ENCODE data around the gene ARRB1. TPM values are rescaled to one million over a fixed set of nuclear protein-coding genes. Genes with fewer than 3 reads are reported as not detected.
"Not testable (repeated sequence)": the region's sequence is repeated elsewhere in the genome, so short reads cannot be mapped to it uniquely, and the experiment has no call there.

Gene ARRB1
- total RNA-seq, 1 donor from 2014 or later, result 33.1 TPM

DNA sequence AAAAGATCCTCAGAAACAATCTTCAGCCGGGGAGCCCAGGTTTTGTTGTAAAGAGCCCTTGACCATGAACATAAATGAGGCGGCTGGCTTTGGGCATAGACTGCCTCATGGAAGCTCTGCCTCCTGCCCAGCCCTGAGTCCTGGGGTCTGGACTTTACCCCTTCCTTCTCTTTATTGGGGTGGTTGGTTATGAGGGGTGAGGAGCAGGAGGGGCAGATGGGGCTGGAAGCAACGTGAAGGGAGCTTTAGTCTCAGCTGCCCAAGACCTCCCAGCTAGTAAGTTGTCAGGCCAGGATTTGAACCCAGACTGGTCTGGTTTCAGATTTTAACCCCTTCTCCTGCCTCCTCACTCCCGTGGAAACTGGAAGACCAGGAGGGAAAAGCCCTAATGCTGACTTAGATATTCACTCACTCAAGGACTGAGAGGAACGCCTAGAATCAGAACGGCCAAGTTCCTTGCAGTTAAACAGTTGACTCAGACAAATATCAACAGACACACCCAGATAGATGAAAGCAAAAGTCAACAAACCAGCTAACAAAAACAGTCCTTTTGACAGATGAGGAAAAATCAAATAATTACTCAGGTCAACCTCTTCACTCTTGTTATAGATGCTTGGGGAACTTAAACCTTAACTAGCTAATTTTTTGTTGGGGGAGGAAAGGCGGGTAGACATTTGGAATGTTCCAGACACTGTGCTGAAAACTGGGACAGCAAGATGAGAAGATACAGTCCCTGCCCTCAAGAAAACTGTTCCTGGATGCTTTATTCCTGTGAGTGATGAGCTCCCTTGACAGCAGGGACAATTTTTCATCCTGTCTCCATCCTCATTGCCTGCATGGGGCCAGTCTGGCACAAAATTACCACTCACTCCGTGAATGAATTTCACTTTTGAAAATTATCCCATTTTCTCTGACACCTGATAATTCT lies 20.8 kb upstream of the ARRB1 start:
- Histone ChIP-seq H3K4me1 (peaks cover 11% of the 10 kb centered on the region), H3K27me3 (no peaks in the 10 kb centered on the region), H3K9me3 (no peaks in the 10 kb centered on the region), H3K4me3 (no peak overlapping the region), H3K36me3 (no peaks in the 10 kb centered on the region), H3K27ac (peak overlapping the region; percentile 56)
- intact Hi-C loops (cut with DNase I), result no loop called here
- no peak for DNase-seq (ENCODE audit: extremely low spot score in 2 of 2)
- TF ChIP-seq POLR2A (IDR thresholded peaks at IDR 0.05) (no peak), POLR2AphosphoS5 (IDR thresholded peaks at IDR 0.05; ENCODE audit: insufficient read depth in 1 of 2, low read depth in 1 of 2) (peak in 1 of 2 donors; percentile 53)
- TF ChIP-seq, protein P1, sequence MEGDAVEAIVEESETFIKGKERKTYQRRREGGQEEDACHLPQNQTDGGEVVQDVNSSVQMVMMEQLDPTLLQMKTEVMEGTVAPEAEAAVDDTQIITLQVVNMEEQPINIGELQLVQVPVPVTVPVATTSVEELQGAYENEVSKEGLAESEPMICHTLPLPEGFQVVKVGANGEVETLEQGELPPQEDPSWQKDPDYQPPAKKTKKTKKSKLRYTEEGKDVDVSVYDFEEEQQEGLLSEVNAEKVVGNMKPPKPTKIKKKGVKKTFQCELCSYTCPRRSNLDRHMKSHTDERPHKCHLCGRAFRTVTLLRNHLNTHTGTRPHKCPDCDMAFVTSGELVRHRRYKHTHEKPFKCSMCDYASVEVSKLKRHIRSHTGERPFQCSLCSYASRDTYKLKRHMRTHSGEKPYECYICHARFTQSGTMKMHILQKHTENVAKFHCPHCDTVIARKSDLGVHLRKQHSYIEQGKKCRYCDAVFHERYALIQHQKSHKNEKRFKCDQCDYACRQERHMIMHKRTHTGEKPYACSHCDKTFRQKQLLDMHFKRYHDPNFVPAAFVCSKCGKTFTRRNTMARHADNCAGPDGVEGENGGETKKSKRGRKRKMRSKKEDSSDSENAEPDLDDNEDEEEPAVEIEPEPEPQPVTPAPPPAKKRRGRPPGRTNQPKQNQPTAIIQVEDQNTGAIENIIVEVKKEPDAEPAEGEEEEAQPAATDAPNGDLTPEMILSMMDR (IDR thresholded peaks at IDR 0.05), result no peak

DNA sequence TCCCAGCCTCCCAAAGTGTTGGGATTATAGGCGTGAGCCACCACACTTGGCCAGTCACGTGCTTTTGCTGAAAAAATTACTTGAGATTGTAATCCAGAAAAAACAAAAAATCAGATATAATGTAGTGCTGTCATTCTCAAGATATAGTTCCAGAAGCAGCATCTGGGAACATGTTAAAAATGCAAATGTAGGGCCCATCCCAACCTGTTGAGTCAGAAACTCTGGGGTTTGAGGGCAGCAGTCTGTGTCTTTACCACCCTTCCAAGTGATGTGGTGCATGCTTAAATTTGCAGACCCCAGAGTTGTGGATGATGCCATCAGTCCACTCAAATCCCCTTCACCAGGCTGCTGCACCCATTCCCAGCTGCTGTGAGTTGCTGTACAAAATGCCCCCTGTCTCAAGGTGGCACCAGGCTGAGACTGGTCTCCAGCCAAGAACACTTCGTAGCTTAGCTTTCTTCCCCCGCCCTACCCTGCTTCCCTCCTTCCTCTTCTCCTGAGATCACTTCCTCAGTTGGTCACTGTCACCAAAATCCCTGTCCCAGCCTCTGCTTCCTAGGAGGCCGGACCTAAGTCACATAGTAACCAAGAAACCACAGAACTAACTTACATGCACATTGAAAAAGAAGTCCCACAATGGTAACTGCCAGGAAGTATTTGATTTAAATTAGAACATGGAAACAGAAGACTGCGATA lies 18.2 kb upstream of the ARRB1 start:
- intact Hi-C loops (cut with DNase I), result no loop called here
- H3K36me3 ChIP-seq, result no peaks in the 10 kb centered on the region
- no peaks in the 10 kb centered on the region for H3K9me3 ChIP-seq
- peaks cover 11% of the 10 kb centered on the region for H3K4me1 ChIP-seq
- H3K4me3 ChIP-seq, result no peak overlapping the region
- no peak overlapping the region for H3K27ac ChIP-seq
- no peak for TF ChIP-seq POLR2AphosphoS5 (IDR thresholded peaks at IDR 0.05; ENCODE audit: insufficient read depth in 1 of 2, low read depth in 1 of 2)
- TF ChIP-seq, protein P1 (IDR thresholded peaks at IDR 0.05), result no peak
- TF ChIP-seq POLR2A (IDR thresholded peaks at IDR 0.05), result no peak
- DNase-seq (ENCODE audit: extremely low spot score in 2 of 2), result no peak
- no peaks in the 10 kb centered on the region for H3K27me3 ChIP-seq

DNA sequence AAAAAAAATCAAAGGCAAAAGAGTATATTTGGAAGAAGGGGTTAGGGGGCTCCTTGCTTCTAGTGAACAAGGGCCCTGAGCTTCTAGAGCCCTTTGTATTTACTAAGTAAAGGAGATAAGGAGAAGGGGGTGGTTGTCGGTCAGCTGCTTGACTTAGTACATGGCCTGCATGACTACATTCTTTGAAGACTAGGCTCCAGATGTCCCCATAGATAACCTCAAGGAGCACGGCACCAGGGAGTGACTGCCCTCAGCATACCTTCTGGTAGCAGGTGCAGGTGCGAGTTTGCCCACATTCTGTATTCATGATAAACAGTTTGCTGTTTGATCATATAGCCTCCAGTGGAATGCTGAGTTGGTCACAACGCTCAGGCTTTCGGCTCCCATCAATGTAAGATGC lies 15.4 kb upstream of the ARRB1 start:
- intact Hi-C loops (cut with DNase I); H3K27me3 ChIP-seq; H3K4me3 ChIP-seq: not testable (repeated sequence)

DNA sequence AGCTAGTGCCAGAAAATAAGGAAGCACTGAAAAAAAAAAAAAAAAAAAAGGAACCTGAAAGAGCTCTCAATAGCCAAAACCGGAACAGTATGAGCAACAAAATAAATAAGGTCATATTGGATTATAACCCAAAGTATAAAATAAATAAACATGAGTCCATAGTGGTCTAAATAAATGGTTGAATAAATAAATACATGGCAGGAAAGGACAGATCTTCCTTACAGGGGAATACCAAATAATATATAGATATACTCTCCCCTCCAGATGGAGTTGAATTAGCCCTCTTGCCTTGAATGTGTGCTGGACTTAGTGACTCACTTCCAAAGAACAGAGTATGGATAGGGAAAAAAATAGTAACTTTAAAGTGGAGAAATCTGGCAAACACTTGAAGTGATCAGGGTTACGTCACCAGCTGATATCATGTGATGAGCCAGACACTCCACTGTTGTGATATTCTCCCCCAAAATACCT lies 14.3 kb upstream of the ARRB1 start:
- DNase-seq (ENCODE audit: extremely low spot score in 2 of 2), result no peak
- Histone ChIP-seq H3K27me3 (no peaks in the 10 kb centered on the region), H3K4me1 (no peaks in the 10 kb centered on the region), H3K27ac (no peak overlapping the region), H3K36me3 (no peaks in the 10 kb centered on the region), H3K9me3 (no peaks in the 10 kb centered on the region), H3K4me3 (no peak overlapping the region)
- intact Hi-C loops (cut with DNase I), result no loop called here
- TF ChIP-seq POLR2A (IDR thresholded peaks at IDR 0.05), result no peak
- TF ChIP-seq POLR2AphosphoS5 (IDR thresholded peaks at IDR 0.05; ENCODE audit: insufficient read depth in 1 of 2, low read depth in 1 of 2), result no peak
- TF ChIP-seq, protein P1 (IDR thresholded peaks at IDR 0.05), result no peak

More for the DNA sequence above, 15.4 kb upstream of the ARRB1 start:
- not testable (repeated sequence) for H3K4me1 ChIP-seq; H3K36me3 ChIP-seq; H3K9me3 ChIP-seq; DNase-seq (ENCODE audit: extremely low spot score in 2 of 2); H3K27ac ChIP-seq

DNA sequence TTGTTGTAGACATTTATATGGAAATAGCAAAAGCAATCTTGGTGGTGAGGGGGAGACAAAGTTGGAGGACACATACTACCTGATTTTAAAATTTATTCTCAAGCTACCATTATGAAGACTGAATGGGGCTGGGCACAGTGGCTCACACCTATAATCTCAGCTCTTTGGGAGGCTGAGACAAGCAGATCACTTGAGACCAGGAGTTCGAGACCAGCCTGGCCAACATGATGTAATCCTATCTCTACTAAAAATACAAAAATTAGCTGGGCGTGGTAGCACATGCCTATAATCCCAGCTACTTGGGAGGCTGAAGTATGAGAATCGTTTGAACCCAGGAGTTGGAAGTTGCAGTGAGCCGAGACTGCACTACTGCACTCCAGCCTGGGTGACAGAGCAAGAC lies 10.8 kb upstream of the ARRB1 start:
- H3K9me3 ChIP-seq; H3K27ac ChIP-seq; H3K27me3 ChIP-seq; H3K36me3 ChIP-seq; intact Hi-C loops (cut with DNase I); DNase-seq (ENCODE audit: extremely low spot score in 2 of 2); H3K4me1 ChIP-seq; H3K4me3 ChIP-seq: not testable (repeated sequence)

DNA sequence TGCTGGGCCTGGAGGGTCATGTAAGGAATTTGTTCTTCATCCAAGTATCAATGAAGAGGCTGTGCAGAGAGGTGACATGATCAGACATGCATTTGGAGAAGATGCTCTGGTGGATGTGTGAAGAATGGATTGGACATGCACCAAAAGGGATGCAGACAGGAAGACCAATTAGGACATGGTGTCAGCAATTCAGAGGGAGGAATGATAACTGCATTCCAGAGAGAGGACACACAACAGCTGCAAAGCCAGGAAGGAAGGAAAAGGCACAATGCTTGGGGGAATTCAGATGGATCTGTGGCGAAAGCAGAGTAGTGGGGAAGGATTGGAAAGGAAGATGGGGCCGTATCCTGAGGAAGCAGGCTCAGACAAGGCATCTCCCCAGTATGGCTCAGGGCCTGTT lies 5.2 kb upstream of the ARRB1 start:
- no peak for DNase-seq (ENCODE audit: extremely low spot score in 2 of 2)
- H3K9me3 ChIP-seq, result no peaks in the 10 kb centered on the region
- TF ChIP-seq POLR2A (IDR thresholded peaks at IDR 0.05) (no peak), POLR2AphosphoS5 (IDR thresholded peaks at IDR 0.05; ENCODE audit: insufficient read depth in 1 of 2, low read depth in 1 of 2) (no peak)
- TF ChIP-seq, protein P1 (IDR thresholded peaks at IDR 0.05), result no peak
- no peaks in the 10 kb centered on the region for H3K27me3 ChIP-seq
- intact Hi-C loops (cut with DNase I), result no loop called here
- peaks cover 14% of the 10 kb centered on the region for H3K4me1 ChIP-seq
- no peaks in the 10 kb centered on the region for H3K36me3 ChIP-seq
- H3K27ac ChIP-seq, result no peak overlapping the region
- no peak overlapping the region for H3K4me3 ChIP-seq
